HG02798 (cell line): ENCODE results near the gene PPM1H.
"Not testable (repeated sequence)": the region's sequence is repeated elsewhere in the genome, so short reads cannot be mapped to it uniquely, and the experiment has no call there.

Experiments used
- ATAC-seq: cut with Tn5 transposase; IDR thresholded peaks from one replicate; pipeline ENCODE4 v1.9.1; 2021; ENCODE audit warnings: mild to moderate bottlenecking; ENCODE audit not compliant: unreplicated experiment, poor library complexity

Gene PPM1H

DNA sequence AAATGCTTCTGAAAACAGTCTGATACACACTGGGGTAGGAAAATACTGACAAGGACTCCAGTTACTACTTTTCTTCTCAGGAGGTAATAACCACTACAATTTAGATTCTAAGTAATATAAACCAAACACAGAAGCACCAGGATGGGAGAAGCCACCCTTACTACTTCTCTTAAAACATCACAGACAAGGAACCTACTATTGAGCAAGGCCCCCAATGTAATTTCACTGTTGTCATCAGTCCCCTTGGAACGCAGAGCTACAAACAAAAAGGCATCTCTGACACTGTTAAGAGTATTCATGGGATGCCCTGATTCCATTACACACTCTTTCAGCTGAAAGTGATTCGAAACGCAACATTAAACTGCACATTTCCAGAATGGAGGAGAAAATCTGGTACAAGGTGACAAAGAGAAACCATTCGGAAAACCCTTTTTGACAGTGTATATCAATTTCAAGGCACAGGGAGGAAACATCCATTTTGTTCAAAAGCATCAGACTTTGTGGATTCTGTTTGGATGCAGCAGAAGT lies 185.9 kb downstream of the PPM1H start:
- ATAC-seq, result no peak

DNA sequence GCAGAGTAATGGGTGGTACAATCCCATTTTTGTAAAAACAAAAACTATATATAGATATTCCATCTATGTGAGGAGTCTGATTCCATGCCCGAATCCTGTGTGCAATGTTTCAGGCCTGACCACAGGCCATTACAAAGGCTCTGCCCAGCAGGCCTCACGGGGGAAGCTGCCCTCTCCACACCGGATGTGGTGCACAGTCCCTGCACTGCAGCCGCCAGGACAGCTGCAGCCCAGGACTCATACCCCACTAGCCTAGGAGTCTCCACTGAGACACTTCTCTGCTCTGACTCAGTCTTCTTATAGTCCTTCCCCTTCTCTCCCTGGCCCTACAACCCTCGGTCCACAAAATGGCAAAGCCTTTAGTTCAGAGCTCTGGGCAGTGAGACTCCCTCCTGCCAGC lies 190.4 kb downstream of the PPM1H start:
- peak; percentile 60 for ATAC-seq

DNA sequence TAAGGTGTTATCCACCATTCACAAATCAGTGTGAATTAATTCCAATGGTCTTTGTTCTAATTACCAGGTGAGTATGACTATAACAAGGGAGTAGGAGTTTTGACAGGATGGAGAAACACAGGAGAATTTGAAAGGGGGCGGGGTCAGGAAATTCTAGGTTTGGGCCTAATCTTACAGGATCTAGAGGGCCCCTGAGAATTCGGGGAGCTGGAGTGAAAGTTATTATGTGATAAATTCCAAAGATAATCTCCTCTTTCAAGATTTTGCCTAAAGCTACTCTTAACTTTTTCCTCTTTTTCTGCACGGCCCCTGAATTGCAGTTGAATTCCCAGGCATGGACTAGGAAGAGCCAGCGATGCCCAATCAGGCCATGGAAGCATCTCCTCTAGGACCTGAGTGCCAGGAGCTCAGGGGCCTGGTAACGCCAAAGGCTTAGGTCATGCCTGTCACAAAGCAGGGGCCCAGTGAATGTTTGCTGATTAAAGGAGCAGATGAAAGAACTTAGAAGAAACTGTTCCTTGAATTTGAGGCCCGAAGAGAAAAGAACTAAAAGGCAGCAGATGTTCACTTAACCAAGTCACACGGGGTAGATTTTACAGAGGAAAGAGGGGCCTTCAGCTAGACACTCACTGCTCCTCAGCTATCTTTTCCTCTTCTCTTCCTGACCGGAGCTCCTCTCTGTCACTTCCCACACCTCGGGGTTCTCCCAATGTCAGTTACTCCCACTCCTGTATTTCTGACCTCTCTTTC lies 195.5 kb downstream of the PPM1H start:
- ATAC-seq, result no peak

DNA sequence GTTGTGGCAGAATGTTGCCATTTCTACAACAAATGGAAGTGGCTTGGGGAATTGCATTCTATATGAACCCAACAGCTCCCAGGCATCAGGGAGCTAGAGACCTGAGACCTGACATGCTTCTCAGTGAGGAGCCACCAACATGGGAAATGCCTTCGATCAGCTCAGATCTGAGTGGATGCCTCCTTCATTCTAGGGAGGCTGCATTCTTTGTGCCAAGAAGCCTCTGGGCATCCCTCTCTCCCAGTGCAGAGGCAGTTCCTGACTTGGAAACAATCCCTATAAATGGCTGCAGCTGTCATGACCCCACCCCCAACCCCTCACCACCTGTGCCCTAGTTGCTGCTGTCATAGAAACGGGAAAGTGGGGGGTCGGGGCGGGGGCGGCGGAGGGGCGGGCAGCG lies 196.3 kb downstream of the PPM1H start:
- no peak for ATAC-seq

DNA sequence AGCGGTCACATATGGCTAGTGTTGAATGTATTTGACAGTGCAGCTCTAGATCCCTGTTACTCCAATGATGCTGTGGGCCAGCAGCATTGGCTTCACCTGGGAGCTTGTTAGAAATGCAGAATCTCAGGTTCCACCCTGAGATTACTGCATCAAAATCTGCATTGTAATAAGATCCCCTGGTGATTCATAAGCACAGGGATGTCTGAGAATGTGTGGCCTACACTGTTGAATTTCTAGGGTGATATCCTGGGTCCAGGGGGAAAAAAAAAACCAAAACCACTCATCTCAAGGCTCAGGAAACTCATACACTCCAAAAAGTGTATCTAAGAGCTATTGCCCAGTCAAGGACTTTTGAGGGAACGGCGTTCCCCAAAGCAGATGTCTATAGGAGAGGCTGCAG lies 196.8 kb downstream of the PPM1H start:
- no peak for ATAC-seq

DNA sequence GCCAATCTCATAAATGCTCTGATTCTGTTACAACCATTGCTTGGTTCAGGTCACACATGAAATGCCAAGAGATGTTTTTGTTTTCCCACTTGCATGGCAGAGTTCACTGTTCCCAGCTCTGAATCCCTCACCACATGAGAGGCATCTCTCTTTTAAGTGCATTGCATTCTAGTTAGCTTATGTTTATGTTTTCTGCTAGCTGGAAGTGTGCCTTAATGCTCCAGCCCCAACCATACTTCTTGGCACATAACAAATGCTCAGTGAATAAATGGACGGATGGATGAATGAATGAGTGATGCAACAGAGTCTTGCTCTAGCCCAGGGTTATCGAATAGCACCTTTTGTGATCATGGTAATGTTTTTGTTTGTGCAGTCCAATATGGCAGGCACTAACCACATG lies 197.3 kb downstream of the PPM1H start:
- no peak for ATAC-seq

DNA sequence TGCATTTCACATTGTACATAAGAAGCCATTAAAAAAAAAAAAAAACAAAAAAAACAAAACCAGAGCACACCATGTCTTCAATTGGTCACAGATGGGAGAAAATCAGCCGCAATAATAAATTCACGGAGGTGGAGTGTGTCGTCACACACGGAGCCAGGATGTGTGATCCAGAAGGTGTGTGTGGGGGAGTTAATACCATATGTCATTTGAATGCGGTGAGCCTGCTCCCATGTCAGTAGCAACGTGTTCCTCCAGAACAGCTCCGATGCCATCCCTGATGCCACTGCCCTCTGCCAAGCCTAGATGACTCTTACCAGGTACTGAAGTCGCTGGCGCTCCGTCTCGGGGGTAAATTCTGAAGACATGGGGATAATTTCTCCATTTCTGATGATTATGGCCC lies 197.8 kb downstream of the PPM1H start:
- no peak for ATAC-seq

DNA sequence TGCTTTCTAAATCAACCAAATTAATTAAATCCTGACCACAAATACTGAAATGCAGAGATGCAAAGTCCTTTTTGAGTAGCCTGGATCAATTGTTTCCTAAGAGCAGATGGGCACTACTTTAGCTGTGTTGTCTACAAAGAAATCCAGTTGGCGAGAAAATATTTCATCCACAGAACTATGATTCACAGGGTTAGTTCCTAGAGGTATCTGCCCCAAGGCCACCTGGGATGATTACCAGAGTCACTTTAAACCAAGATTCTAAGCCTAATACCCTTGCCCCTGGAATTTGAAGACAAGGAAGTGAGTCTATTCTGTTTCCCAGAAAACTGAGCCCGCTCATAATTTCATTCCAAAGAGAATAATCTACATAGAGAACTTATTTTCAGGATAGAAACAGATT lies 198.4 kb downstream of the PPM1H start:
- ATAC-seq, result no peak

DNA sequence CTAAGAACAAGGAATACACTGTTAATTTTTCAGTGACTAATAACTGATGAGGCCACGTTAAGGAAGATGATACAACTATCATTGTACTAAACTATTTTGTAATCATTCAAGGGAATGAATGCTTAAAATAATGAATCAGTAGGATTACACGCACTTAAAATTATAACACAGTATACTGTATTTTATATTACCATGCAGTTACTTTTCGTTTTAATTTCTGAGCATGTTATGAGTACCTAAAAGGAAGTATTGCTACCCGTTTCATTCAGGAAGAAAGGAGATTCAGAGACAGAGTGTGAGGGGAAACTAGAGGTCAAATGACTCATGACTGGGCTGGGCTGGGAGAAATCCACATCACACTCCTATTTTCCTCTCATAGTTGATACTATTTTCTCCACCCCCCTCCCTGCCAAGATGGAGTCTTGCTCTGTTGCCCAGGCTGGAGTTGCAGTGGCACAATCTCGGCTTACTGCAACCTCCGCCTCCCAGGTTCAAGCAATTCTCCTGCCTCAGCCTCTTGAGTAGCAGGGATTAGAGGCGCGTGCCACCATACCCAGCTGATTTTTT lies 202.0 kb downstream of the PPM1H start:
- no peak for ATAC-seq

DNA sequence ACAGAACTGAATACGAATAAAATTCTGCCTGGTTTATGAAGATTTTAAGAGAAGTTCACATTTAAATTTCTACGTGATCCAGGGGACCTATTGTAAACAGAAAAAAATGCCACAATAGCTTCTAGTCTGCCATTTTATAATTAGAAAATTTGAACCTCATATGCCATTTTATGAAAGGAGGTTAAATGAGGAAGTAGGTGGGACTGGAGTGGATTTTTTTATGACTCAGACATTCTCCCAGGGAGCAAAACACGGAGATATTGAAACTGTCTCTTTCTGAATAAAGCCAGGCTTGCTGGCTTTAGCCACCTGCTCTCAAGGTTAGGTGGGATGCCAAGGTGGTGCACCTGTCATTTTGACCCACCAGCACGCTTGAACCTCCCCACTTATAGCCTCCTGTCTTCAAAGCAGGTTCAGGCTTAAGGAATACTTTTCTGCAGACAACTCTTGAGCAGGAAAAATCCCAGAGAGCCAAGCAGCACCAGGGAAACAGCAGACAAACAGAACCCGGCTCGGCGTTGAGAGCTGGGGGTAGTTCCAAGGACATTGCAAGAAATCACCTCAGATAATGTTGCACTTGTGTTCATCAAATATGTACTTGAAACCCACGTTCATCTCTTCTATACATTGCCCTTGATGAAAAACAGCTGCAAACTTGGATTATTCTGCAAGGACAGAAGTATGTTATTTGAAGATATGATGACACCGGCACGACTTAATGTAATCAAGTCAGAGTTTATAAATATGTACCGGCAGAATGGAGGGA lies 203.7 kb downstream of the PPM1H start:
- no peak for ATAC-seq

DNA sequence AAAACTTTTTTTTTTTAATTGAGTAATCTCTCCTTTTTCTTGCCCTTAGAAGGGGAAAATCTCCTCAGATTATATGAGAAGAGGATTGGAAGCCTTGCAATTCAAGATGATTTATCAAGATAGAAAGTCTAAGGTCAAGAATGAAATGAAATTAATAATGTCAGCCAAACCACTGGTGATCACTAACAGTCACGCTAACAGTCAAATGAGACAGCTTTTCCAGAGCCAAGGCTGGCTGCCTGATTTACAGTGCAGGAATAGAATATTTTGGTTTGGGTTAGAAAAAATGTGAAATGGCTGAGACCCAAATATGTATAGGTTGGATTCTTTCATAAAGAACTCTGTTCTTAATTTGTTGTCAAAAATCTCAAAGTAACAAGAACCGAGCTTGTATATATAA lies 204.3 kb downstream of the PPM1H start:
- no peak for ATAC-seq

DNA sequence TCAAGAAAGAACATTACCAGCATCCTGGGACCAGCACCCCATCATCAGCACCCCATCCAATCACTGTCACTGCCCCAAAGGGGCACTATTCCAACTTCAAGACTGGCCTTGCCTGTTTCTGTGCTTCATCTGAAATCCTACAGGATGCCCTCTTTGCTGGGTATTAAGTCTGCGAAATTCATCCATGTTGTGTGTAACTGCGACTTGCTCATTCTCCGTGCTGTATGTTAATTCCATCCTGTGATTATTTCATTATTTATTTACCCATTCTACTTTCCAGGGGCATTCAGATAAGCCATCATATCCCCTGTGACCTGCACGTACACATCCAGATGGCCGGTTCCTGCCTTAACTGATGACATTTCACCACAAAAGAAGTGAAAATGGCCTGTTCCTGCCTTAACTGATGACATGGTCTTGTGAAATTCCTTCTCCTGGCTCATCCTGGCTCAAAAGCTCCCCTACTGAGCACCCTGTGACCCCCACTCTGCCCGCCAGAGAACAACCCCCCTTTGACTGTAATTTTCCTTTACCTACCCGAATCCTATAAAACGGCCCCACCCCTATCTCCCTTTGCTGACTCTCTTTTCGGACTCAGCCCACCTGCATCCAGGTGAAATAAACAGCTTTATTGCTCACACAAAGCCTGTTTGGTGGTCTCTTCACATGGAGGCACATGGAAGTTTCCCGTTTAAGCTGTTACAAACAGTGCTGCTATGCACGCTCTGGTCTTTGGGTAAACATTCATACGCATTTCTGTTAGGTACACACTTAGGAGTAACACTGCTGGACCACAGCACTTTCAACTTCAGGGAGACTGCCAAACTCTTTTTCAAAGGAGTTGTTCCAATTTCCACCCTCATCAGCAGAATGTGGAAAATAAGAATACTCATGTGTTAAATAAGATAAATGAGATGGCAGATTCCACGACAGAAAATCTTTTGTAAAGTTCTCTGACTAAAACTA lies 205.1 kb downstream of the PPM1H start:
- not testable (repeated sequence) for ATAC-seq

DNA sequence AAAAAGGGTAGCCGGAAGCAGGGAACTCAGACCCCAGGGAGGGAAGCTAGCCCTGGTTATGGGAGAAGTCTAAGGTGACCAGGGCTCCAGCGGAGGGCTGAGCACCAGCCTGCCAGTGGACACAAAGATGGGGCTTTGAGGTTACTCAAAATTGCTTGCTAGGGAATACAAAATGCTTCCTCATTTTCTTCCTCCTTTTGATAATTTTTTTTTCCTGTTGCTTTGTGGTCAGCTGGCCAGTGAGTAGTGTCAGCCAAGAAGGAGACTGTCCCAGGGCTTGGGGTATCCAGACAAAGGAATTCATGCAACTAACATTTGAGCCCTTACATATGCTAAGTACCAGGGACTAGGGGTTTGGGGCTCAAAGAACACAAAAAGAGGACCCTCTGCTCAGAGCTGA lies 206.2 kb downstream of the PPM1H start:
- ATAC-seq, result no peak

DNA sequence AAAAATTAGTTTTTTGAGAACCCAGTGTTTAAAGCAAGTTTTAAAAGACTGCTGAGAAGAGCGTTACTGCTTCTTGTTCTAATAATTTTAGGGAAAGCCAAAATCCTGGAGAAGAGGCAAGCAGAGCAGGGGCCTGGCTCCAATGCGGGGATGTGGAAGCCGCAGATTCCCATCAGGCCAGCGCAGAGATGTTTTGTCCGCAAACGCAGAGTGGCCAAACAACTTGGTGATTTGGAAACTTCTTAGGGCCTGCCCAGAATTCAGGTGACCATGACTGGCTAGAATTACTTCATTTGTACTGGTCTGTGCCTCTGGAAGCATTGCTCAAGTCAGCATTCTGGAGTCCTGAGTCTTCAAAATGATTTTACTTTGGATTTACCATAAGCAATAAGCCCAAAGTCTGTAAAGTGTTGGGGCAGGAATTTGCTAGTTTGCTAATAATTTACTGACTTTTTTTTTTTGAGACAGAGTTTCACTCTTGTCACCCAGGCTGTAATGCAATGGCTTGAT lies 208.4 kb downstream of the PPM1H start:
- ATAC-seq, result no peak

DNA sequence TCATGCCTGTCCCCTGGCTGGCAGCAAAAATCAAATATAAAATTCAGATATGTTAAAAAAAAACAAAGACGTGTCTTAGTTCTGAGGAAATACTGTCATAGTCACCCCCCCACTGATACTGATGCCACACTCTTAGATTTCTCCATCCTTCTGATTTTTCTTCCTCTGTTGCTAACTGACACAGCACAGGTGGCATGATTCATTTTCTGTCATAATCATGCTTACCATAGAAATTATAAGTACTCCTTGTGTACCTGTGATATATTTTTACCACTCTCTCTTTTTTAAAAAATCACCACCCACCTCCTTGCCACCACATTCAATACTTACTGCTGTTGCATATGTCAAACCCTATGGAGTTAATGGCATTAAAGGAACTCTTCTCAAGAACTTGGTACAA lies 209.2 kb downstream of the PPM1H start:
- no peak for ATAC-seq

DNA sequence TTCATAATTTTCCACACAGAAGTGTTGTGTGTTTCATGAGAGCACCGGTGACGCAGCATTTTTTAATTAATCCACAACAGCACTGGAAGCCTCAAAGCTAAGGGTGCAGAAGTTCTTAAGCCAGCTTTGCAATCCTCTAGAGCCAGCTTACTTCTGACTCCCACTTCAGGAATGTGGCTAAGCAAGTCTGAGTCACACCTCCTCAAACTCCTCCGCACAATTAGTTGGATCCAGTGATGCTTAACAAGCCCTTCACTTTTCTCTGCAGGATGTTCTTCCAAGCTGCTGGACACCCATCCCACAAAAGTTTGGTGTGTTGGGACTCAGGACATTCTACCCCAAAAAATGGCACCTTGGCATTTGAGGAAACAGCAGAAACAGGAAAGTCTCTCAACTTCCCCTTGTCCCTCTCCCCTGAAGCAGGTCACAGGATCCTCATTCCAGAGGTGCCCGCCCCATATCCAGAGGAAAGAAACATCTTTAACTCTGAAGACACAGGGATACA lies 210.0 kb downstream of the PPM1H start:
- ATAC-seq, result no peak

DNA sequence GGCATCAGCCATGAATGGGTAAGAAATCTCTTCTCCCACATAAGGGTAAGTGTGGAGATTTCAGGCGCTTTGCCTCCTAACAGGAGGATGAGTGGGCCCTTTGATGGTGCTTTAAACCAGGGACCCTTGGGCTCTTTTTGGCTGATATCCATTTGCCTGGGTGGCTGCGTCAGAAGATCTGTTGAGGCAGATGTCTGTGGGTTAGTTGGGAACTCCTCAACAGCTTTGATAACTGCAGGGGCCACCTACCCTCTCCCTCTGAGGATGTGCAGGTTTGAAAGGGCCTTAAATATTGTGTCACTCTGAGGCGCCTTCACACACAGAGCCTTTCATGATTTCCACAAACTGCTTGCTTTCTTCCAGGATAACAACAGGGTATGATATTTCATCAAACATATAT lies 210.7 kb downstream of the PPM1H start:
- no peak for ATAC-seq

DNA sequence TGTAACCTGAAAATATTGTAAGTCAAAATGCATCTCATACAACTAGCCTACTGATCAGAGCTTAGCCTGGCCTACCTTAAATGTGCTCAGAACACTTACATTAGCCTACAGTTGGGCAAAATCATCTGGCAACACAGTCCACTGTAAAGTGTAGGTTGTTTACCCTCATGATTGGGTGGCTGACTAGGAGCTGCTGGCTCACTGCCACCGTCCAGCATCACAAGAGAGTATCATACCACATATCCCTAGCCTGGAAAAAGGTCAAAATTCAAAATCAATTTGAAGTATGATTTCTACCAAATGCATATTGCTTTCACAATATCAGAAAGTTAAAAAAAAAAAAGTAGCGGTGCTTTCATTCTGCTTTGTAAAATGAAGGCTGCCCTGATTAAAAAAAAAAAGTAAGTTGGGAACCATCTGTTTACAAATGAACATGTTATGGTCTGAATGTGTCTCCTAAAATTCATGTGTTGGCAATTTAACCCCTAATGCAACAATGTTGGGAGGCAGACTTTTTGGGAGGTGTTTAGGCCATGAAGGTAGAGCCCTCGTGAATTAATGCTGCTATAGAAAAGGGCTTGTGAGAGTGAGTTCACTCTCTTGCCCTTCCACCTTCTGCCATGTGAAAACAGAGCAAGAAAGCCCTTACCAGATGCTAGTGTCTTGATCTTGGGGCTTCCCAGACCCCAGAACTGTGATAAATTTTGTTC lies 211.8 kb downstream of the PPM1H start:
- ATAC-seq, result no peak

DNA sequence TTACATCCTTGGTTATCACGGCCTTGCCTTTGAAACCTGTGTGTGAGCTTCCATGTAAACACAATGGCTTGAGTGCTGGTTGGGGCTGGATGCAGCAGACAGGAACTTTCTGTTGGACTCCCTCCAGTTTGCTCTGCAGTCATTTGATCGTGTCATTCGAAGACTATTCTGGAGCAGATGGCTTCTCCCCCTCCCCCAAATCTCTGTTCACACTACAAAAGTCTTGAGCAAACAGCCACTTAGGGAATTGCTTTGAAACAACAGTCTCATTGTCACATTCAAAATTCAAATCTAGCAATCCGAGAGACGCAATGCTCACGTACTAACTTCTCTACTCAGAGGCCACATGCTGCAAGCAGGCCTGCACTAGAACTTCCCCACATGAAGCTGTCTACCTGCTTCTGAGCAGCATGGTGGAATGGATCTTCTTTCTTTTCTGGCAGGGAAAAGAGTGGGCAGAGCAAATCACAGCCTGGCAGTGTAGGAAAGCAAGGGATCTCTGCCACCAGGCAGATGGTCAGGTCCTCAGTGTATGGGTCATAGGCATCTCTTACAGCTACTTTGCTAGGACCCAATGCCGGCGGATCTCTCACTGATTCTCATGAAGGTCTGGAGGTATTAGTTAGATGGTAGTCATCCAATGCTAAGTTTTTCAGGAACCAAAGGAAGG lies 214.2 kb downstream of the PPM1H start:
- ATAC-seq, result no peak
